GM19023 (cell line): ENCODE results near the gene SDF2L1.
"Not testable (repeated sequence)": the region's sequence is repeated elsewhere in the genome, so short reads cannot be mapped to it uniquely, and the experiment has no call there.

Source experiments
- ATAC-seq: cut with Tn5 transposase; IDR thresholded peaks from one replicate; pipeline ENCODE4 v1.9.1; 2021; ENCODE audit warnings: mild to moderate bottlenecking, moderate library complexity; ENCODE audit not compliant: unreplicated experiment

The SDF2L1 gene

DNA sequence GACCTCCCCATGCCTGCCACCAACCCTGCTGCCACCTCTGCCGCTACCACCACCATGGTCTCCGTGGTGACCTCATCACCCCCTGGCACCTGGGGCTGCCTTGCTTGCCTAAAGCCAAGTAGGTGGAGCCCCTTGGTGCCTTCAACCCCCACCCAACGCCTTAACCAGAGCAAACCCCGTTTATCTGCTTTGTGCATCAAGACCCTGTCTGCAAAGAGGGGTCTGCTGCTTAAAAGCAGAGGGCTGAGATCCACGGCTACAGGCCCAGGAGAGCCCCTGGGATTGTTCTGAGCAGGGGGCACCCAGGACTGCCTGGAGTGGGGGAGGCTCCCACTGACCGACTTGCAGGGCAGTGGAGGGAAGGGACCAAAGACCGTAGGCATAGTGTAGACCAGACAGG, 18.8 kb downstream of the SDF2L1 start:
- no peak for ATAC-seq

GRCh38 chr22:21661991-21662390, 19.9 kb downstream of the SDF2L1 start:
- ATAC-seq: no peak

DNA sequence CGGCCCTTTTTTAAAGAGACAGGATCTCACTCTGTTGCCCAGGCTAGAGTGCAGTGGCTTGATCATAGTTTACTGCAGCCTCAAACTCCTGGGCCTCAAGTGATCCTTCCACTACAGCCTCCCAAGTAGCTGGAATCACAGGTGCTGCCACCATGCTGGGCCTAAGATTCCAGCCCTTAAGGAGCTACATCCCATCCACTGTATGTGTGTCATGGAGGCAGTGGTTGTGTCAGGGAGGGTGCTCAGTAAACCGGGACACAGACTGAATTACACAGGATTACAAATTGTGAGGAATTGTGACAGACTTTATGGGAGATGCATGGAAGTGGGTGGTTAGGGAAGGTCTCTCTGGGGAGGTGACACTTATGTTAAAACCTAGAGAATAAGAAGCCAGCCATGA, 21.6 kb downstream of the SDF2L1 start:
- no peak for ATAC-seq

- ATAC-seq: no peak
Observed at GRCh38 chr22:21665047-21665851, 23.1 kb downstream of the SDF2L1 start.

GRCh38 chr22:21666786-21667185, 24.7 kb downstream of the SDF2L1 start:
- ATAC-seq: no peak

DNA sequence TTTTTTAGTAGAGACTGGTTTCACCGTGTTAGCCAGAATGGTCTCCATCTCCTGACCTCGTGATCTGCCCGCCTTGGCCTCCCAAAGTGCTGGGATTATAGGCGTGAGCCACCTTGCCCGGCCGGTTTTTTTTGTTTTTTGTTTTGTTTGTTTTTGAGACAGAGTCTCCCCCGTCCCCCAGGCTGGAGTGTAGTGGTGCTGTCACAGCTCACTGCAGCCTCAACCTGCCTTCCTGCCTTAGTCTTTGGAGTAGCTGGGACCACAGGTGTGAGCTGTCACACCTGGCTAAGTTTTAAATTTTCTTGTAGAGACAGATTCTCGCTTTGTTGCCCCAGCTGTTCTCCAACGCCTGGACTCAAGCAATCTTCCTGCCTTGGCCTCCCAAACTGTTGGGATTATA, 26.9 kb downstream of the SDF2L1 start:
- no peak for ATAC-seq

DNA sequence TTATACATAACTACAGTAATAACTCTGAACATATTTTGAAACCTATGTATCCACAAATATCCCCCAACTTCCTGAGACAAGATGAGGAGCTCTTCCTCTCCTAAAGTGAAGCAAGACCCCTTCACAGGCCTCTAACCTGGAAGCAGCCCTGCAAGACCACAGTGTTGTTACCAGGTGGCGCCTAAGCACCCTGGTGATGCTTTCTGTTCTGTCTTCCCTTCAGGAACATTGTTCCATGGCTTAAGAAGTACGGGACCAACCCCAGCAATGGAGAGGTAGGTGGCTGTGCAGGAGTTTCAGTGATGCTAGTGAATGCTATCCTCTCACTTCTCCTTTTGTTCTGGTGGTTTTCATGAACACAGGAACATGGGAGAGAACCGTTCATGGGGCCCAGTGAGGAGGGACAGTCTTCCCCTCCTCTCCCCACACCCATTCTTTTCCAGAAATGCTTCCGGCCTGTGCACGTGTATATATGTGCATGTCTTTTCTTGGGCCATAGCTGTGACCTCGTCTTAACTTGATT, 30.1 kb downstream of the SDF2L1 start:
- no peak for ATAC-seq

DNA sequence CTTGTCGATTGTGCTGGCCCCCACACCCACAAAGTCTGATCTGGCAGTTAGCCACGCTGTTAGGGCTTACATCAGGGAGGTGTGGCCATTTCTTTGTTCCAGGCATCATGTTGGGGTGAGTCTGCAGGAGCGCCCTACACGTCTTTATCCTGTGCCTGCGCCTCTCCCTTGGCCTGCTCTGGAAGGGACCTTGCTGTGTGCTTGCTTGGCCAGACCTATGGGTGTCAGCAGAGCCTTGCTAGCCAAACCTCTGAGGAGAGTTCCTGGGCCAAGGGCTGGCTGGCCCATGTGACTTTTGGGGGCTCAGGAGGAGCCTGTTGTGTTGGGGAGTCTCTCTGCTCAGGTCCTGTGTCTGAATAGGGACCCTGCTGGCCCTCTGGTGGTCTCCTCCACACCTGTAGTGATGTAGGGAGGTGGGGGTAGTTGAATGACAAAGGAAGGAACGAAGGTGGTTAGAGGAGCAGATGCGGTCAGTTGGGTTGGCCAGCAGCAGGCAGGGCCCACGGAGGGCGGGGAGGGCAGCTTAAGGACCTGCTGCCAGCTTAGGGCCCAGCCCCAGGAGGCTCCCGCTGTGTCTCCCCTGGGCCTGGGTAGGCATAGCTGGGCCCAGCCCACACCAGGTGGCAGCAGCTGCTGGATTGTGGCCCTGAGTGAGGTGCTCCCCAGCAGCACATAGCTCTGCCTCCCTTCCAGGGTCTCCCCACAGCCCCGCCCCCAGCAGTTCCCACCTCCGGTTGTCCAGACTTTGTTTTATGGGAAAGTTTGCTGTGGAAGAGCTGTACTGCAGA, 31.6 kb downstream of the SDF2L1 start:
- no peak for ATAC-seq

DNA sequence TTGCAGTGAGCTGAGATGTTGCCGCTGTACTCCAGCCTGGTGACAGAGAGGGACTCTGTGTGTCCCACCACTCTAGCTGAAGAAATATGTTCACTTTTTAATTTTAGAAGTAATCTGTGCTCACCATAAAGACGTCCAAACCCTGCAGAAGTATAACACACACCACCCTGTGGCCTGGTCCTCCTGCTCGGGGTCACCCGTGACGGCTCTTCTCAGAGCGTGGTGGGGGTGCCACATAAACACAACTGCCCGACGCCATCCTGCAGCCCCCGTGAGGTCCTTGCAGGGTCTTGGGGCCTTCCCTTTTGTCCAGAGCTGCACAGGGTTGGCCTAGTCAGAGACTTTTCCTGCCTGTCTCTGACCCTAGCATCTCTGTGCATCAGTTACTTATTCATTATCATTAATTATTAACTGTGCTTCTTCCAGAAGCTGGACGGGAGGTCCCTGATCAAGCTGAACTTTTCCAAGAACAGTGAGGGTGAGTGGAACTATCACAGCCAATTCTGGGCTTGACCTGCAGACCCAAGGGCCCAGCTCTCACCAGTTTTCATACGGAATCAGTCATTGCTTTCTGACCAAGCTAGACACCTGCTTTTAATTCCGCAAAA, 32.6 kb downstream of the SDF2L1 start:
- no peak for ATAC-seq

DNA sequence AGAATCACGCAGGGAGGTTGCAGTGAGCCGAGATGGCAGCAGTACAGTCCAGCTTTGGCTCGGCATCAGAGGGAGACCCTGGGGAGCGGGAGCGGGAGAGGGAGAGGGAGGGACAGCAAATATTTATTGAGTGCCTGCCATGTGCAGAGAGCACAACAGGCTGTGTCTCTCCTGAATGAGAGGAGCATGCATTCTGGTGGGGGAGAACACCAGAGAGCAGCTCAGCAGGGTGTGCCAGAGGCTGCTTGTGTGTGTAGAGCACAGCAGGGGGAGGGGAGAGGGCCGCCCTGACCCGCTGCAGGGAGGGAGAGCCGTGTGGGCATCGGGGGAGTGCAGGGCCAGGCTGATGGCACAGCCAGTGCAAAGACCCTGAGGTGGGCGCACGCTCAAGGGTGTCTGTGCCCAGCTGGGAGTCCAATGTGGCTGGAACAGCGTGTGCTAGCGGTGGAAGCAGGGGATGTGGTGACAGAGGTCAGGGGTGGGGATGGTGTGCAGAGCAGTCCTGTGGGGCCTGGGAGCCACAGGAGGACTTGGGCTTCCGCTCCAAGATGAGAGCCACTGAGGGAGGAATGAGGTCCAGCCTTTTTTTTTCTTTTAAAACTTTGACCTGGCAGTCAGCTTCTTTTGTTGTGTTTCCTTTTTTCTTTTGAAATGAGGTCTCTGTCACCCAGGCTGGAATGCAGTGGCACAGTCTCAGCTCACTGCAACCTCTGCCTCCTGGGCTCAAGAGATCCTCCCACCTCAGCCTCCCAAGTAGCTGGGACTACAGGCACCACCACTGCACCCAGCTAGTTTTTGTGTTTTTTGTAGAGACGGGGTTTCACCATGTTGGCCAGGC, 35.7 kb downstream of the SDF2L1 start:
- no peak for ATAC-seq

- not testable (repeated sequence) for ATAC-seq
Observed at GRCh38 chr22:21678842-21679241, 36.7 kb downstream of the SDF2L1 start.

DNA sequence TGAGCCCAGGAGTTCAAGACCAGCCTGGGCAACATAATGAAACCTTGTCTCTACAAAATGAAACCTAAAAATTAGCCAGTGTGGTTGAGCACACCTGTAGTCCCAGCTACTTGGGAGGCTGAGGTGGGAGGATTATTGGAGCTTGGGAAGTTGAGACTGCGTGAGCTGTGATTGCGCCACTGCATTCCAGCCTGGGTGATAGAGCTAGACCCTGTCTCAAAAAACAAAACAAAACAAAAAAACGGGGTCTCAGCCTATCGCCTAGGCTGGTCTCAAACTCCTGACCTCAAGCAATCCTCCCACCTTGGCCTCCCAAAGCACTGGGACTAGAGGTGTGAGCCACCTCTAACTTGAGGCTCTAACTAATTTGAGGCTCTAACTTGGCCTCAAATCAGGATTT, 37.3 kb downstream of the SDF2L1 start:
- no peak for ATAC-seq

DNA sequence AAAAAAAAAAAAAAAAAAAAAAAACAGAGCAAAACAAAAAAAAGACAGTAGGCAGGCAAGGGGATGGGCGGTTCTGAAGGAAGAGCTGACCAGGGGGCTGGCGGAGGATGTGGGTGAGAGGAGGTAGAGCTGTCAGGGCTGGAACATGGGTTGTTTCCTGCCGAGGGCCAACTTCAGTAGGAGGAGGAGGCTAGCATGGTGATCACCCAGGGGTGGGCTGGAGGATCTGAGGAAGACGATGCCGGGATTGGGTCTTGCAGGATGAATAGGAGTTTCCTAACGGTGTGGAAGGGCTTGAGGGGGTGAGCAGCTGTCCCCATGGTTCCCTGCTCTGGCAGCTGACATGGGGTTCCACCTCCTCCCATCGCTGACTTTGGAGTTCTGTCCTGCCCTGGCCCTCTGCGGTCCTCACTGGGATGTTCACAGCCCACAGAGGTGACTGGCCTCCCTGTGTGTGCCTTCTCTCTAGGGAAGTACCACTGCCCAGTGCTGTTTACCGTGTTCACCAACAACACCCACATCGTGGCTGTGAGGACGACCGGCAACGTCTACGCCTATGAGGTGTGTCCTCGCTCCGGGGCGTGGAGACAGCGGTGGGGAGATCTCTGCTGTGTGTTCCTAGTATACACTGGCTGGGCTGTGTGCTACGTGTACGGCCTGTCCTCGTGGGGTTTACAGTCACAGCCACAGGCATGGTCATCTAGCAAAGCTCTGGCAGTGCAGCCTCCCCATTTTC, 38.9 kb downstream of the SDF2L1 start:
- ATAC-seq: no peak

DNA sequence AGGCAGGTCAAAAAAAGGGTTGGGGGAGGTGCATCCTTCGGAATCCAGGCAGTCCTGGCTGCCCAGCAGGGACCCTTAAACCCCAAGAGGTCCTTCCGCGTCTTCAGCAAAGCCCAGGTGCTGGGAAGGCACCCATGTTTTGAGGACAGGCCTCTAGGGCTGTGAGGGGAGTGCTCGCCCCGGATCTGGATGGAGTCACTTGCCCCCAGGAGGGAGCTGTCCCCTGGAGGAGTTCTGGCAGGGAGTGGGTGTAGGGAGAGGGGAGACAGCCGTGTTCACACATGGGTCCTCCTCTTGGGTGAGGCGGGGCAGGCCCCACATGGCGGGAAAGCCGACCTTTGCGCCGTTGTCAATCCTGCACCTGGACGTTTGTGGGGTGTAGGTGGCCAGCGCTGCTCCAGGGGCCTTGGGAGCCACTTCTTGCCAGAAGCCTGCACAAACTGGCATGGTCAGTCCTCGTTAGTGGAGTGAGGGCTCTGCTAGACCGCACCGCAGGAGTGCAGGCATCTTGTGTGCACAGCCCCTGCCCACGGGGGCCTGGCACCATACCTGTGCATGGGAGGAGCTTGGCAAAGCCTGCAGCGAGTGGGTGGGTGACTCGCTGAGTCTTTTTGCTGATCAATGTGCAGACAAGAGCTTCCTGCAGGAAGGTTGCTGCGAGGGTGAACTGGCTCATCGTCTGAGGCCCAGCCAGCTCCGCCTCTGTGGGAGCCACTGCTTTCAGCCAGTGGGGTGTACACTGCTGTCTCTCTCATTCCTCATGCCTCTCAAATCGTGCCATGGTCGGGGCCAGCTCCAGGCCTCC, 39.7 kb downstream of the SDF2L1 start:
- no peak for ATAC-seq

DNA sequence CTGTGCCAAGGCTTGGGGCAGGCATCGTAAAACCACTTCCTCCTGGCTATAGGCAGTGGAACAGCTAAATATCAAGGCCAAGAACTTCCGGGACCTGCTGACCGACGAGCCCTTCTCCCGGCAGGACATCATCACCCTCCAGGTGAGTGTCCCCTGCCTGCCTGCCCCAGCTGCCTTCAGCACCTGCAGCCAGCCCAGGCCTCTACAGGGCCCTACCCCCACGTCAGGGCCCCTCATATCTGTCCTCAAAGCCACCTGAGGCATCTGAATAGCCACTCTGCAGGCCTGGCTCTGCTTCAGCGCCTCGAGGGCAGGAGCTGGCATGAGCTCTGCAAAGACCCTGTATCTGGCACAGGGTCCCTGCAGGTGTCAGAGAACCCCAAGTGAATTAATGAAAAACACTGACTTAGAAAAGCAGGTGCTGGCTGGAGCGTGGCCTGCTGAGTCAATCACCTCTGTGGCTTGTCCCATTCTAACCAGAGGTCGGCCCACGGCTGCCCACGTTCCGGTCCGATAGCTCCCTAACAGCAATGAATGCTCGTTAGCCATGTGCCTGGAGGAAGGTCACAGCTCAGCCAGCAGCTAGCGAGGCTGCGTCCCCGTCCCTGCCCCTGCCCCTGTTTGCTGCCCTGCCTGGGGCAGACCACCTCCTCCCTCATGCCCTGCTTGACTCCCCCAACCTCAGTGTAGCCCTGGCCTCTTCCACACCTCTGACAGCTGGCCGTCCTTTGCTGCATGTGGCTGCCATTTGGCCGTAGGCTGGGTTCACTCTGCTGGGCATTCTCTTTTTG, 40.5 kb downstream of the SDF2L1 start:
- no peak for ATAC-seq

- ATAC-seq: no peak
Observed at GRCh38 chr22:21683401-21683811, 41.3 kb downstream of the SDF2L1 start.

DNA sequence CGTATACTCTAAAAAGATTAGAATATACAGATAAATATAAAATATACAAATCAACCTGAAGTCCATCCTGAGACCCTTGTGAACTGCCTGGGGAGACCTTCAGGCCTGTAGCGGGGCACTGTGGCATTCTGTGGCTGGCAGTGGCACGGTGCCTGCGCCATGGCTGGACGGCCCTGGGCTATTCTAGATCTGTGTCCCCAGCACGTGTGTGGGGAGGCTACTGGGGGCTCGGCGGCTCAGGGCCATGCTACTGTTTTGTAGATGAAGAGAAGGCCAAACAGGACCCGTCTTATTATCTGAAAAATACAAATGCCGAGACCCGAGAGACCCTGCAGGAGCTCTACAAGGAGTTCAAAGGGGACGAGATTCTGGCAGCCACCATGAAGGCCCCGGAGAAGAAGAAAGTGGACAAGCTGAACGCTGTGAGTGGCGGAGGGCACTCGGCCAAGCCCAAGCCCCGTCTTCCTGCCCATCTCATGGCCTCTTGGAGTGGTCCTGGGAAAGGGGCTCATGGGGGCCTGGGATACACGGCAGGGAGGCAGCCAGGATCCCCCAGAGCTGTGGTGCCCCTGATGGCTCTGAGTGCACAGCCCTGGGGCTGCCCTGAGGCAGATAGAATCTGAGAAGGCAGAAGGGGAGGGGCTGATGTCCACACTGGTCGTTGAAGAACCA, 42.5 kb downstream of the SDF2L1 start:
- ATAC-seq: no peak

GRCh38 chr22:21685164-21685513, 43.0 kb downstream of the SDF2L1 start:
- no peak for ATAC-seq
